ENCODE data around the gene TTC23L. TPM values are rescaled to one million over a fixed set of nuclear protein-coding genes. Genes with fewer than 3 reads are reported as not detected.

The TTC23L gene
- total and polyA plus RNA-seq, 2 experiments from 2014 or later, result 2.2 to 2.3 TPM

GRCh38 chr5:34870382-34870781 lies 31.4 kb downstream of the TTC23L start (continued):
- TF ChIP-seq REST (IDR thresholded peaks at IDR 0.05; ENCODE audit: unreplicated experiment), result no peak
- TF ChIP-seq EZH2 (IDR thresholded peaks at IDR 0.05; ENCODE audit: low read depth, unreplicated experiment), result no peak
- TF ChIP-seq ZNF114 (CRISPR knock-in tag; IDR thresholded peaks at IDR 0.05), result no peak
- no peak for TF ChIP-seq ZNF462 (CRISPR knock-in tag; IDR thresholded peaks at IDR 0.05)
- TF ChIP-seq JUNB (IDR thresholded peaks at IDR 0.05; ENCODE audit: unreplicated experiment), result no peak

- Histone ChIP-seq H3K36me3 (ENCODE audit: insufficient read depth) (no peaks in the 10 kb centered on the region), H4K20me1 (replicated peaks; ENCODE audit: insufficient read depth) (no peaks in the 10 kb centered on the region), H2AFZ (no peak overlapping the region), H3K4me3 (no peak overlapping the region), H3F3A (replicated peaks; ENCODE audit: low read depth) (no peaks in the 10 kb centered on the region), H3K4me1 (ENCODE audit: insufficient read depth) (no peaks in the 10 kb centered on the region), H3K4me2 (no peak overlapping the region), H3K27ac (ENCODE audit: low read depth) (no peak overlapping the region), H3K79me2 (replicated peaks; ENCODE audit: insufficient read depth) (no peaks in the 10 kb centered on the region), H3K9me2 (ENCODE audit: insufficient read depth) (0 out of 2 replicates have a peak, but pooled peaks cover 9% of the 10 kb centered on the region), H3K27me3 (ENCODE audit: insufficient read depth) (no peaks in the 10 kb centered on the region)
- Mint-ChIP-seq H3K4me1 (no peaks in the 10 kb centered on the region), H3K9me3 (peaks cover 30% of the 10 kb centered on the region), H3K27me3 (ENCODE audit: insufficient read depth, low read depth, poor library complexity) (peaks cover 5% of the 10 kb centered on the region), H3K36me3 (ENCODE audit: low read depth) (peaks cover 22% of the 10 kb centered on the region; the same call in 2 of the 3 replicates), H3K27ac (no peak overlapping the region), H3K4me3 (no peak overlapping the region)
- DNase-seq (ENCODE audit: low spot score), result no peak
- no peak for ATAC-seq
- TF ChIP-seq ZNF462 (CRISPR knock-in tag; IDR thresholded peaks at IDR 0.05) (no peak), EZH2 (IDR thresholded peaks at IDR 0.05; ENCODE audit: low read depth, unreplicated experiment) (no peak), ZNF331 (CRISPR knock-in tag; IDR thresholded peaks at IDR 0.05; ENCODE audit: low read depth) (no peak)
Observed at GRCh38 chr5:34876275-34876674, 37.3 kb downstream of the TTC23L start.
